ENCODE measurements around the gene OPN4.

DNA sequence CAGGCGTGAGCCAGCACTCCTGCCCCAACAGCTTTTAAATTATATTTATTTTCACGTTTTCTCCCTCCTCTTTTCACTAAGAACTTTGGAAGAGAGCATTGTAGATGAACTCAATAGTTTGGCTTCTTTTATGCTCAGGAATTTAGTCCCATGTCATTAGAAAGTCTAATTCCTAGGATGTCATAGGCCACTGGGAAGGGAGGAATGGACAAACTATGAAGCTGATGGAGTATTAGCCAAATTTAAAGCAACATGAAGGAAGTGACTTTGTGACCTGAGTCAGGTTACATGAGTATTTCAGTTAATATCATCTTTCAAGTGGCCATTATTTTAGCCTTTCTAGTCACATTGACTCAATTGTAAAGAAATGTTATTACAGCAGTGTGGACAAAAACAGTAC is 18.0 kb upstream of the OPN4 start:
- TF ChIP-seq EZH2 (IDR thresholded peaks at IDR 0.05; ENCODE audit: insufficient read depth, poor library complexity, severe bottlenecking), result no peak
- TF ChIP-seq EZH2phosphoT487 (IDR thresholded peaks at IDR 0.05; ENCODE audit: insufficient read depth, low read depth), result no peak
